NB4 (cell line): ENCODE results near the gene OR6F1.
"Not testable (repeated sequence)": the region's sequence is repeated elsewhere in the genome, so short reads cannot be mapped to it uniquely, and the experiment has no call there.

Experiments
- DNase-seq: peaks from one replicate; pipeline ENCODE4 v3.0.0; 2010; ENCODE audit warnings: low read depth
- H3K4me3 ChIP-seq: one replicate; pipeline ENCODE4 v1.5.1; 2011; ENCODE audit warnings: mild to moderate bottlenecking, low read depth, low read length, moderate library complexity
- MYC ChIP-seq: IDR thresholded peaks from 2 replicates; pipeline ENCODE4 v1.6.1; 2011; ENCODE audit warnings: low read depth, low read length
- POLR2A ChIP-seq: IDR thresholded peaks from 2 replicates; pipeline ENCODE4 v1.6.1; 2011; ENCODE audit warnings: mild to moderate bottlenecking; ENCODE audit not compliant: insufficient read length; ENCODE audit errors: extremely low read depth
- TF ChIP-seq, protein P1 (sequence below): IDR thresholded peaks from 2 replicates; pipeline ENCODE4 v1.6.1; 2011; ENCODE audit warnings: low read depth, low read length
- TF ChIP-seq, protein P2 (sequence below): IDR thresholded peaks from one replicate; pipeline ENCODE4 v1.5.1; 2012; ENCODE audit warnings: low read depth, low read length

OR6F1 gene

DNA sequence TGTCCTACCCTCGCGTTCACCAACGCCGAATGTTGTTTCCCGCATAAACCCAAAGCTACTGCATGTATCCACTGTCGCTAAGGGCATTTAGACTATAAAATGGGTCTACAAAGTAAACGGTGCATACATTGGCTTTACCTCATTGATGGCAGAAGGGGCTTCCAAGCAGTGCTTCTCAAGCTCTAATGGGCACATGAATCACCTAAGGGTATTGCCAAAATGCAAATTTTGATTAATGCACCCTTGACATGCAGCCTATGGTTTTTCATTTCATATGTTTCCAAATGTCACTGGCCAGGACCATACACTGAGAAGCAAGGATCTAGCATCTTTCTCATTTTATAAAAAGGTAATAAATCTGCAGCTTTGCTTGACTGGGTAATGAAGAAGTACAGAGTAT lies 2.7 kb downstream of the OR6F1 start:
- no peak for TF ChIP-seq MYC
- TF ChIP-seq, protein P1, sequence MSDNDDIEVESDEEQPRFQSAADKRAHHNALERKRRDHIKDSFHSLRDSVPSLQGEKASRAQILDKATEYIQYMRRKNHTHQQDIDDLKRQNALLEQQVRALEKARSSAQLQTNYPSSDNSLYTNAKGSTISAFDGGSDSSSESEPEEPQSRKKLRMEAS: no peak
- TF ChIP-seq, protein P2, sequence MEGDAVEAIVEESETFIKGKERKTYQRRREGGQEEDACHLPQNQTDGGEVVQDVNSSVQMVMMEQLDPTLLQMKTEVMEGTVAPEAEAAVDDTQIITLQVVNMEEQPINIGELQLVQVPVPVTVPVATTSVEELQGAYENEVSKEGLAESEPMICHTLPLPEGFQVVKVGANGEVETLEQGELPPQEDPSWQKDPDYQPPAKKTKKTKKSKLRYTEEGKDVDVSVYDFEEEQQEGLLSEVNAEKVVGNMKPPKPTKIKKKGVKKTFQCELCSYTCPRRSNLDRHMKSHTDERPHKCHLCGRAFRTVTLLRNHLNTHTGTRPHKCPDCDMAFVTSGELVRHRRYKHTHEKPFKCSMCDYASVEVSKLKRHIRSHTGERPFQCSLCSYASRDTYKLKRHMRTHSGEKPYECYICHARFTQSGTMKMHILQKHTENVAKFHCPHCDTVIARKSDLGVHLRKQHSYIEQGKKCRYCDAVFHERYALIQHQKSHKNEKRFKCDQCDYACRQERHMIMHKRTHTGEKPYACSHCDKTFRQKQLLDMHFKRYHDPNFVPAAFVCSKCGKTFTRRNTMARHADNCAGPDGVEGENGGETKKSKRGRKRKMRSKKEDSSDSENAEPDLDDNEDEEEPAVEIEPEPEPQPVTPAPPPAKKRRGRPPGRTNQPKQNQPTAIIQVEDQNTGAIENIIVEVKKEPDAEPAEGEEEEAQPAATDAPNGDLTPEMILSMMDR: no peak
- no peak for TF ChIP-seq POLR2A
- DNase-seq: no peak
- H3K4me3 ChIP-seq: no peak overlapping the region

DNA sequence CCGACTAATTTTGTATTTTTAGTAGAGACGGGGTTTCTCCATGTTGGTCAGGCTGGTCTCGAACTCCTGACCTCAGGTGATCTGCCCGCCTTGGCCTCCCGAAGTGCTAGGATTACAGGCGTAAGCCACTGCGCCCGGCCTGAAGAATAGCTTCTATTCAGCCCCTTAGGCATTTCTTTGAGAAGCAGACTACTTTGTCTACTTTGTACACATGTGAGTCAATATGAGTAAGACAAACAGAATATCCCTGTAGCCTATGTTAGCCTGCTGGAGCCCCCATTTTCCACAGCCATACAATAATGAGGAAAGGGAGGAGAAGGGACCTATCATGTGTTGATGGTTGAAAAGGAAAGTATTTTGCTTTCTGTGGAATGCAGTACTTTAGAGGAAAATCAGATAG lies 5.8 kb downstream of the OR6F1 start:
- H3K4me3 ChIP-seq: not testable (repeated sequence)

DNA sequence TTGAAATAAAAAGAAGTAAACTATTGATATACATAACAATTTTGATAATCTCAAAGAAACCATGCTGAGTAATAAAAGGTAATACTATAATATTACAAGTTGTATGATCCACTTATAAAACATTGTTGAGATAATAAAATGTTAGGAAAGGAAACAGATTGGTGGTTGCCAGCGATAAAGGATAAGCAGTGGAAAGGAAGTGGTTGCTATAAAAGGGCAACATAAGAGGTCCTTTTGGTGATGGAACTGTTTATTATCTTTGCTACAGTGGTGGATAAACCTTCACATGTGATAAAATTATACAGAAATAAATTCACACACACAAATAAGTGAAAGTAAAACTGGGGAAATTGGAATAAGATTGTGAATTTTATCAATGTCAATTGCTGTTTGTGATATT lies 15.1 kb downstream of the OR6F1 start:
- H3K4me3 ChIP-seq: no peak overlapping the region
- TF ChIP-seq, protein P1: no peak
- no peak for TF ChIP-seq MYC
- TF ChIP-seq, protein P2: no peak
- TF ChIP-seq POLR2A: no peak
- DNase-seq: no peak

More for the DNA sequence above, 5.8 kb downstream of the OR6F1 start:
- DNase-seq: not testable (repeated sequence)

DNA sequence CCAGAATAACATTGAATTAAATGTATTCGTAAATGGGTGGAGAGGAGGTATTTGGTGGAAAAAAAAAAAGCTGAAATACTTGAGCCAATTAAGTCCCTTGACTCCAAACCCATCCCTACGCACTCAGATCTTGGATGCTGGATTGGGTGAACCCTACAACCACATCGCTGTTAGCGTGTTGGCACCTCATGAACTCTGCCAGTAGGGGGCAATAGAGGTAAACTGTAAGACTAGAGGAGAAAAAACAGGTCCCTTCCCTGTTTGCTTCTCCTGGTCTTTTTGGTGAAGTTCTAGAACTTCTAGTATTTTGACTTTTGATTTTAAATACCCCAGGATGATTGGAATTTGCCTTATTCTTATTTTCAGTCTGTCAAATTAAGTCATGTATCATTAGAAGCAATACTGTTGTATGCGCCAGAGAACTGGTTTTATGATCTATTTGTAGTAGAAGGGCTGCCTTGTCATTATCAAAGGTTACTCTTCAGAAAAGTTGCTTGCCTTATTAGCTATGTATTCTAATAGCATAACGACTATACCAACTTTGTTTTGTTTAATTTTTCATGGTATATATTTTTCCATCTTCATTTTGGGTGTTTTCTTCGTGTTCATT lies 35.1 kb downstream of the OR6F1 start:
- TF ChIP-seq MYC (0 out of 2 replicates have a peak, but pooled peaks have one; percentile 11), POLR2A (no peak)
- TF ChIP-seq, protein P2: peak; percentile 94
- peak; percentile 69 for DNase-seq
- no peak overlapping the region for H3K4me3 ChIP-seq

DNA sequence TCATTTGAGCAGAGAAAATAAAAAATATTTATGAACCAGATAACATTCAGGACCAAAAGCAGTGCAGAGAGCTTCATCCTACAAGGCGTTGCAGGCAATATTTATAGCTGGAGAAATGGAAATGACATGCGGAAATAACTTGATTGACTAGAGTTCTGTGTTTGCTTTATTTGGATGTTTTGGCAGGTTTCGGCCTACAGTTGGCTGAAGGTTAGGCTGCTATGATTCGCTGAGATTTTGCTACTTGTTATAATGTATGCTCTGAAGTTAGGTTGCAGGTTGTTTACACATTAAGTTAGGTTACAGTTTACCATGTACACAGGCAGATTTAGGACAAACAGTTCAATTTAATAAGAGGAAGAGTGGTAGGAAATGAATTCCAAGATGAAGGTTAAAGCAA lies 36.3 kb downstream of the OR6F1 start:
- TF ChIP-seq POLR2A (no peak), MYC (no peak)
- TF ChIP-seq, protein P1: no peak
- TF ChIP-seq, protein P2: no peak
- no peak for DNase-seq
- no peak overlapping the region for H3K4me3 ChIP-seq

DNA sequence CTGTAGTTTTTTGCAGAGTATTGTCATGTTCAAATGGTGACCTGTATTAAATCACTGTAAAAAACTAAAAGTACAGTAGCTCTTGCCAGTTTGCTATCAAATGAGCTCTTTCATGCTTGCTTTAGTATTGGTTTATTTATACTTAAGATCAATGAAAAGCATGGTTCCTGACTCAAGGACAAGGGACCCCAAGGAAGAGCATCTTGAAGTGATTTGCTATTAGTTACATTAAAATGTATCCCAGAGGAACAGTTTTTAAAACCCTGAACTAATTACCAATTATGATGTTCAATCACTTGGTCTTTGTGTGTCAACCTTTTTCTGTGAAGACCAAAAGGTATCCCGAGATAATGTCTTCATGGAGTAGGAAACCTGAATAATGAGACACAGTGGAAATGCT lies 36.8 kb downstream of the OR6F1 start, which contains the start of gene OR13G1:
Gene OR13G1 (minus strand): TSS at position 101 of the 400 bp plus-strand sequence. CDS start 6,698 bp downstream, outside the sequence.
- TF ChIP-seq MYC (no peak), POLR2A (no peak)
- TF ChIP-seq, protein P2: no peak
- TF ChIP-seq, protein P1: no peak
- H3K4me3 ChIP-seq: no peak within 1 kb of the TSS
- no peak for DNase-seq
